Activated T-cell treated with anti-CD3 and anti-CD28 coated beads, Interleukin-2, amount 50 U/mL, for 4 hours (primary cell): ENCODE results near the gene EFCAB13. TPM values are rescaled to one million over a fixed set of nuclear protein-coding genes. Genes with fewer than 3 reads are reported as not detected.

Experiments
- ATAC-seq, 2 donors: fragments of 200-7000 bp; cut with Tn5 transposase; one replicate each; pipeline ENCODE4 v1.10.0; 2021
- DNase-seq: peaks from one replicate; pipeline ENCODE4 v3.0.0-alpha.2; 2020
- H3K27me3 Mint-ChIP-seq: one replicate; pipeline ENCODE4 v1.8.0; 2021; ENCODE audit warnings: low read depth, mixed read lengths
- H3K36me3 Mint-ChIP-seq: one replicate; pipeline ENCODE4 v1.8.0; 2022; ENCODE audit warnings: mixed read lengths; ENCODE audit not compliant: insufficient read depth
- H3K4me1 Mint-ChIP-seq: one replicate; pipeline ENCODE4 v1.8.0; 2021; ENCODE audit warnings: low read depth, mixed read lengths
- H3K4me3 Mint-ChIP-seq: one replicate; pipeline ENCODE4 v1.8.0; 2021; ENCODE audit warnings: mild to moderate bottlenecking, moderate library complexity, mixed read lengths
- H3K9me3 Mint-ChIP-seq: one replicate; pipeline ENCODE4 v1.8.0; 2021; ENCODE audit warnings: mixed read lengths
- total RNA-seq, 3 donors: library from RNA; stranded (reverse); gene quantifications; one replicate each; pipeline ENCODE4 v1.2.1, GENCODE V29; 2021

EFCAB13 gene, protein sequence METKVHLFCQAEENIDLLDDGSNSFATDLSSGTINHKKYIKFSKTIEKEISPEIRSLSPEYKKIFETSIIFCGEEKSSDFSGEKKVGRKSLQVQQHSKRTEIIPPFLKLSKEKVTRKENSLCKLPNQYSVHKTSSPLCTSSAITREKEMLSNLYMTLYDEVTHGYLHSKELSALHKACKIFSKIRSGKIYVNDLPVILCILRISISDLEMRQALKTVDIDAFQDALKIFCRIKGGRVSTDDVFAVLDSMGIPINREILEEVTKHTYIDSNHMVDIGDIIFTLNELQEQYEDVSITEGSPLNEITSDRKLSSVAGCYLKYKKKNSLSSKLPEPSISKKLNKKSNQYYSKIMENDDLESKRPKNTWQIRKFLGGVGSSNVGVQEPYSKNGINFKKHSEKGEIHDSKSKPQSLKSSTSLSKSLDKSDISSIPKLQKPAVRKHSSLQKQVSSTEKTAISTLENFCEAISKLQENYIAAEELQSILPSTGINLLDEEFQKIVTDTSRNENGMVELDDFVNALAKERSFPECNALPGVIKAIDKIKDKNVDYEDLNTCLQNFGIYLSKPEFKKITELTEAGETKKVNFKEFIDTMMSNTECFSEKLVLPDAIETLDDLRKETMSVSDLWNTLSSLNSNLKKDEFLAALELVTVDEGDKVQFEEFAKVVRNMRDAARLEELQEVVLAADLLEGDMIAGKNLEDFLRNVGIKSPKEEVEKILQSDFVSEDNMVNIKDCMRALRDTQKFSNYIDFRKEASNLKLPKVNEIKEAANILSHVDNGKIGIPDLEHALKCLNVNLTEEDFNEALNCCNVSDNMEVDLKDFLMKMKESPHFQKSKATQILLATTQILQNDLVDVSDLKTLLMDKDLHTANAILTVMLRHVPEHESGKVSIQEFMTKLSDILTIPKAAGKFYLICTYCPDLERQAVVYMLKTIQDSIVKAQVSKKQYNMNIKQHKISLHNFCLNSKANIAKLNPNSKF
- total RNA-seq = 1 to 10 TPM; 1.1 to 2.4 (median 1.3) TPM

DNA sequence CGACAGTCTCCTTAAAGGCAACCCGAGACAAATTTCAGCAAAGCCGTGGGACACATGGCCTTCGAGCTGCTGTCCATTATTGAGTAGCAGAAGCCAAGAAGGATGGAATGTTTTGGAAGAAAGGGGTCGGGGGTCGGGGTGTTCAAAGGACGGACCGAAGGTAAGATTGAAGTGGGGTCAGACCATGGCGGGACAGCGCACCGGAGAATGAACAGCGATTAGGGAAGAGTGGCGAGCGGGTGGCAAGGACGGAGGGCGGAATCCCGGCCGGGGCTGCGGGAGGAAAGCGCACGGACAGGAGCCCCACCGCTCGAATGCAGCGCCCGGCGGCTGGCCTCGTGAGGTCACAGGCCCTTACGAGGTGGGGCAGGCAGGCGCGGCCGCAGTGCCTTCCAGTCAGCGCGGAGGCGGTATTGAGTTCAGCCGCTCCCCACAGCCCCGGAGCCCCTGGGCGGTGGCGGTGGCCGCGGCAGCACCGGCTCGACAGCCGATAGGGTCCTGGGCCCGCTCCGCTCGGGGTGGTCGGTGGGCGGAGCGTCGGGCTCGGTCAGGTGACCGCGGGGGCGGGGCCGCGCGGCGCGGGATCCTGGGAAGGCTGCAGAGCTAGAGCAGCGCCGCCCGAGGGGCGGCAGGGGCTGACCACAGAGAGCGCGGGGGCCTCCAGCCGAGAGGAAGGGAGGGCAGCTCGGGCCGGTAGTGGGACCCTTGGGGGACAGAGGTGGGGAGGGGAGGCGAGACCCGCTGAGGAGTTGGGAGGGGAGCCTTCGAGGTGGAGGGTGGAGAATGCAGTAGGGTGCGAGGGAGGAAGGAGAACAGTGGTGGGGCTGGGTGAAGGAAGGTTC lies at the start of gene EFCAB13:
TSS of gene EFCAB13 (plus strand) at position 574 of the 842 bp plus-strand sequence. CDS start 4,399 bp downstream, outside the sequence.
- ATAC-seq = peak; percentile 86
- Mint-ChIP-seq H3K27me3 (no peaks in the 10 kb centered on the region), H3K9me3 (no peaks in the 10 kb centered on the region), H3K4me3 (peak within 1 kb of the TSS; percentile 92), H3K36me3 (no peaks in the 10 kb centered on the region), H3K4me1 (peaks cover 22% of the 10 kb centered on the region)
- peak; percentile 64 for DNase-seq

DNA sequence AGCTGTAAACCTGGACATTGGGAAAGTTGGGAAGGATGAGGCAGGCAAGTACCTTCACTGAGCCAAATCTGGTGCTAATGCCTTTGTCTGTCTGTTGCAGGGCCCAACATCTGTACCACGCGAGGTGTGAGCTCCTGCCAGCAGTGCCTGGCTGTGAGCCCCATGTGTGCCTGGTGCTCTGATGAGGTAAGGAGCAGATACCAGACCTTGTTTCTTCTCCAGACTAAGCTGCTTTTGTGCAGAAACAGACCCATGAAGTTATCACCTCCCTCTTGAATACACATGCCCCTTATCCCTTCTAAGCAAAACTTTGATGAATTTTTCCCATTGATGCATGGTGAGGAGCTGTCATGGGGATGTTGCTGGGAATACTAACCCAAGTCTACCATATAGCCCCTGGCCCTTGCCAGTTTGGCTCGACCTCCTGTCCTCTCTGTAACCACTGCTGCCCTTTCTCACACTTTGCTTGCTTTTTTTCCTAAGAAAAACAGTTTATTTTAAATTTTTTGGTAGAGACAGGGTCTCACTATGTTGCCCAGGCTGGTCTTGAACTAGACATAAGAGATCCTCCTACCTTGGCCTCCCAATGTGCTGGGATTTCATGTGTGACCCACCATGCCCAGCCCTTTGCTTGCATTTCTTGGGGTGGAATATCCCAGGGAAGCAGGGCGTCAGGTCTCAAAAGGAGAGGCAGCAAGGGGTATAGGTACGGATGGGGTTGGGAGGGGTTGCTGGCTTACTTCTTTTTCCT lies 49.3 kb upstream of the EFCAB13 start:
- Mint-ChIP-seq H3K36me3 (no peaks in the 10 kb centered on the region), H3K27me3 (peaks cover 7% of the 10 kb centered on the region), H3K4me3 (no peak overlapping the region), H3K4me1 (peaks cover 5% of the 10 kb centered on the region), H3K9me3 (peaks cover under 1% of the 10 kb centered on the region)
- no peak for ATAC-seq
- no peak for DNase-seq

DNA sequence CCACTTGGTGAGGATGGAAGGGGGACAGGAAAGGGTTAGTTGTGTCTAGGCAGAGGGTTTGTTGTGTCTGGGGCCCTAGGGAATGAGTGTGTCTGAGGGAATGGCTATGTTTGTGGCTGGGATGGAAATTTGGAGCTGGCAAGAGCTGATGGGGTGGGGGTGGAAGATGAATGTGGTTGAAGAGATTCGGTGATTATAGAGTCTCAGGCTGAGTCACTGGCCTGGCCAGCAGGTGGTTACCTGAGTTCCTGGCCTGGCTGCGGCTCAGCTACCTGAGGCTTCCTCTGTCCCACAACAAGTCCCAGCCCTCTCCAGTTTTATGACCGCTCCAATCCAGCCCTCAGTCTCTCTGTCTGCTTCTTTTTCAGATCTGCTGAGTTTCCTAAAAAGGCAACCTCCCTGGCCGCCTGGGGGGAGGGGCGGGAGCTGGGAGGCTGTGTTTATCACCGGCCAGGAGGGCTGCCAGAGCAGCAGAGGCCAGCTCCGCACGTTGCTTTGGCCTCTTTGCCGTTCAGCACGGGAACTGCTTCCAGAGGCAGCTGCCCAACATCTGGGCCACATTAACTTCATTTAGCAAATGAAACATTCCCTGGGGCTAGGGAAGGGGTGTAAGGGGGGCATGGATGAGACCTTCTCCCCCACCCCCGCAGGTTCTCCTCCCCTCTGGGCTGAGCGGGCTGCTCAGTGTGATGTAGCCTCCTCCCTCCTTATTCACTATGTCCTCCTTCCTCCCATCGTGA lies 48.3 kb upstream of the EFCAB13 start:
- no peaks in the 10 kb centered on the region for H3K9me3 Mint-ChIP-seq
- ATAC-seq = no peak

DNA sequence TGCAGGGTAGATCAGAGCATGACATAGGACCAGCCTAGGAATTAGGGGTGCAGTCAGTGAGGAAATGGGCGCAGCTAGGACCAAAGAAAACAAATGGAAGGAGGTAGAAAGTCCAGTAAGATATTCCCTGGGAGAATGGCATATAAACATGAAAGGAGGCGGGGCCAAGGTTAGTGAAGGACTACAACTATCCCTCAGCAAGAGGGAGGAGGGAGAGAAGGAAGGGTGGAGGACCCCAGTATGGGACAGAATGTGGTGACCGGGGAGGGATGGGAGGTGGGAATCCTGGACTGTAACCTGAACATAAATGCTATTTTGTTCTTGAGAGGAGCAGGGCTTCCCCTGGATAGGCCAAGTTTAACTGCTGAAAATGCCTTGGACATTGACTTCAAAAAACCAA lies 47.3 kb upstream of the EFCAB13 start:
- ATAC-seq = no peak
- Mint-ChIP-seq H3K27me3 (peaks cover 7% of the 10 kb centered on the region), H3K4me3 (no peak overlapping the region), H3K4me1 (peaks cover 5% of the 10 kb centered on the region), H3K9me3 (no peaks in the 10 kb centered on the region), H3K36me3 (no peaks in the 10 kb centered on the region)
- no peak for DNase-seq

More for the DNA sequence above, 48.3 kb upstream of the EFCAB13 start:
- Mint-ChIP-seq H3K4me3 (no peak overlapping the region), H3K36me3 (no peaks in the 10 kb centered on the region), H3K4me1 (peaks cover 5% of the 10 kb centered on the region), H3K27me3 (peaks cover 7% of the 10 kb centered on the region)
- no peak for DNase-seq

DNA sequence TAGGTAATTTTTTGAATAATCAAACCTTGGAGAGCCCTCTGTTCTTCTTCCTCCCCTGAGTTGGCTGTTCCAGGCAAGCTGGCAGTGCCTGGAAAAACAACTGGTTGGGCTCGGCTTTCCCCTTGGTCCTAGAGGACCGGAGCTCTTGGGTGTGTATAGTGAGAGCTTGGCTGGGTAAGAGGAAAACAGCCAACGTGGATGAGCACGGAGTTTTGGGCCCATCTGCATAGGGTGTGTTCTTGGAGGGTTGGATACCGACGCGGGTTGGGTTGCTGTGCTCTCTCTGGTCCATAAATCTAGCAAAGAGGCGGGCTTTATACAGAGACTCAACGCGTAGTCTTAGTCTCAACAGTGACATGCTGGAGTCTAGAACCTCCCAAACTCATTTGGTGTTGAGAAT lies 46.9 kb upstream of the EFCAB13 start:
- H3K4me1 Mint-ChIP-seq = peaks cover 5% of the 10 kb centered on the region
- no peaks in the 10 kb centered on the region for H3K9me3 Mint-ChIP-seq
- peaks cover 7% of the 10 kb centered on the region for H3K27me3 Mint-ChIP-seq
- H3K4me3 Mint-ChIP-seq = no peak overlapping the region
- no peaks in the 10 kb centered on the region for H3K36me3 Mint-ChIP-seq
- DNase-seq = no peak
- no peak for ATAC-seq

DNA sequence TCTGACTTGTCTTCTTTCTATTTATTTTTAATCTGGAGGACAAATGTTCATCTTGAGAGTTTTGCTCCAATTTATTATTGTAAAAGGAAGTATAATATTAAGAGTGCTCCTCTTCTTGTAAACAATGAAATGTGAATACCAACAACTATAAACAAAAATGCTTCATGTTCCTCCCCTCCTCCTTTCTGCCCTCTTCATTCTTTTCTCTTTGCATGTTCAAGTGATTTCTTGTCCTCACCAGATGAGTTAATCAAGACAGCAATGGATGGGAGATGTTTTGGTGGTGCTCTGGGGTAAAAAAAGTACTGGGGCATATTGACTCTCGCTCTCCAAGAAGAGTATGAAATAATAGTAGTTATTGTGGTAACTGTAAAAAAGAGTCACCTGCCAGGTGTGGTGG lies 45.8 kb upstream of the EFCAB13 start:
- H3K36me3 Mint-ChIP-seq = no peaks in the 10 kb centered on the region
- H3K9me3 Mint-ChIP-seq = no peaks in the 10 kb centered on the region
- peaks cover 7% of the 10 kb centered on the region for H3K27me3 Mint-ChIP-seq
- DNase-seq (no peak), ATAC-seq (no peak)
- no peak overlapping the region for H3K4me3 Mint-ChIP-seq
- peaks cover 5% of the 10 kb centered on the region for H3K4me1 Mint-ChIP-seq

DNA sequence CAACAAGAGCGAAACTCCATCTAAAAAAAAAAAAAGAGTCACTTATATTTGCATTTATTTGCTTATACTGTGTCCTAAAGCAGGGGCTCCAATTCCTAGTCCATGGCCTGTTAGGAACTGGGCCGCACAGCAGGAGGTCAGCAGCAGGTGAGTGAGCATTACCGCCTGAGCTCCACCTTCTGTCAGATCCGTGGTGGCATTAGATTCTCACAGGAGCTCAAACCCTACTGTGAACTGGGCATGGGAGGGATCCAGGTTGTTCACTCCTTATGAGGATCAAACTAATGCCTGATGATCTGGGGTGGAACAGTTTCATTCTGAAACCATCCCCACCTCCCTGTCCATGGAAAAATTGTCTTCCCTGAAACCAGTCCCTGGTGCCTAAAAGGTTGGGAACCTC lies 45.2 kb upstream of the EFCAB13 start:
- no peak for DNase-seq
- Mint-ChIP-seq H3K4me1 (peaks cover 5% of the 10 kb centered on the region), H3K4me3 (no peak overlapping the region), H3K27me3 (peaks cover 7% of the 10 kb centered on the region), H3K36me3 (no peaks in the 10 kb centered on the region), H3K9me3 (no peaks in the 10 kb centered on the region)
- no peak for ATAC-seq

DNA sequence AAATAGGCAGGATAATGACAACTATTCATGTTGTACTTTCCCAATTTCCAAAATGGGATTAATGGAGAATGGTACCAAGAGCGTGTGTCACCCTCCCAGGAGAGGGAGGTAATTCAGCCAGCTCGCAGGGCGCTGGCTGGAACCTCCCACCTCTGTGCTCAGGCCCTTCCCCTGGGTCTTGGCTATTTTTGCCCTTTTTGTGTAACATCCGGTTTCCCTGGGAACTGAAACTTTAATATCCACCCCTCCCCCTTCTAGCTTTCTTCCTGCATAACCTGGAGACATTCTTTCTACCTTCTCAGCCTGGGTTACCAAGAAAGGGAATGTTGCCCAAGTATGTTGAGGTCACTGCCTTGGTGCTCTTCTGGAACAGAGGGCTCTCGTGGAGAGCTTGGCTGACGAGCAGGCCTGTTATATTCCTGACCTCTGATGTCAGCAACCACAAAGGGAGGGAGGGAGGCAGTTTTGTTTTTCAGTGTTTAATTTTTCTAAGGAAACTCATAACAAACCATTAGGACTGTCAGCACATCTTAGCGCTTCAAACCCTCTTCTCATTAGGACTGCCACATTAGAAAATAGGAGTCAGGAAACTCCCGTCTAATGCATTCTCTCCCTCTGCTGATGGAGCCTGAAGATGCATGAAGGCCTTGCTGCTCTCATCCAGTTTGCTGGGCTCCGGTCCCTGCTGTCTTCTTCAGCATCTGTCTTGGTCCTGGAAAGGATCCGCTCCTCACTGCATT lies 44.5 kb upstream of the EFCAB13 start:
- ATAC-seq = no peak
- Mint-ChIP-seq H3K9me3 (no peaks in the 10 kb centered on the region), H3K36me3 (no peaks in the 10 kb centered on the region), H3K4me1 (peaks cover 5% of the 10 kb centered on the region), H3K27me3 (peaks cover 11% of the 10 kb centered on the region), H3K4me3 (no peak overlapping the region)
- no peak for DNase-seq

DNA sequence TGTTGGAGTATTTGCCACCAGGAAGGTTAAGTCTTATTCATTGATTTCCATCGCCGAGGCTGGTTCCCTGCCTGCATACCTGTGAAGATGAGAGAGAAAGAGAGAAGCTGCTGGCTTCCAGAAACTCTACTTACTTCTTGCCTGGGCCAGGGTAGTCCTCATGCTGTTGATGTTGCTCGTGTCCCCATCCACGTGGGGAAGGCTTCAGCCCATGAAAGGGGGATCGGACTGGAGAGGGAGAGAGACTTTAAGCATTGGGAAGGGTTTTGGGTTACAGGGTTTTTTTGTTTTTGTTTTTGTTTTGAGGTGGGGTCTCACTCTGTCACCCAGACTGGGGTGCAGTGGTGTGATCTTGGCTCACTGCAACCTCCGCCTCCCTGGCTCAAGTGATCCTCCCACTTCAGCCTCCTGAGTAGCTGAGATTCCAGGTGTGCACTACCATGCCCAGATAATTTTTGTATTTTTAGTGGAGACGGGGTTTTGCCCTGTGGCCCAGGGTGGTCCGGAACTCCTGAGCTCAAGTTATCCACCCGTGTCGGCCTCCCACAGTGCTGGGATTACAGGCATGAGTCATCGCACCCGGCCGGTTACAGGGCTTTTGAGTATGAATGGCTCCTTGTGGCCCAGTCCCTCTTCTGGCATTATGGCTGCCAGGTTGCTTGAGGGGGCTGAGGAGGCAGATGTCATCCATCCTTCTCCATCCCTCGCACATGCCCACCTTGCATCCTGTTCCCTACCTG lies 43.5 kb upstream of the EFCAB13 start:
- H3K36me3 Mint-ChIP-seq = no peaks in the 10 kb centered on the region
- peaks cover 9% of the 10 kb centered on the region for H3K27me3 Mint-ChIP-seq
- no peak overlapping the region for H3K4me3 Mint-ChIP-seq
- H3K4me1 Mint-ChIP-seq = peaks cover 5% of the 10 kb centered on the region
- ATAC-seq (no peak), DNase-seq (no peak)
- no peaks in the 10 kb centered on the region for H3K9me3 Mint-ChIP-seq

DNA sequence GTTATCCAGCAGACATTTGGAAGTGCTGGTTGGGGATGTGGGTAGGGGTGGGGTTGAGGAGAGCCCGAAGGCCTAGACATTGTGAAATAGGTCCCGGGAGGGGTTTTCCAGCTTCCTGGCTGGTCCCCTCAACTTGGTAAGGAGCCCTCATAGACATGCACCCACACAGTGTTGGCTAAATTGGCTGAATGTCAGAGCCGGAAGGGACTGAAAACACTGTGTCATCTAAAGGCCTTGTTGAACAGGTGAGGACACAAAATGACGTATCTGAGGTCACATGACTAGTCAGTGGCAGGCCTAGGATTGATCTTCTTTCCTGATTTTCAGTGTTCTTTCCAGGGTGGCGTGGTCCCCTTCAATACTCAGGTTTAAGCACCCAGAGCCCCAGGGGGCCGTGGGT lies 42.5 kb upstream of the EFCAB13 start:
- Mint-ChIP-seq H3K36me3 (no peaks in the 10 kb centered on the region), H3K4me1 (peaks cover 5% of the 10 kb centered on the region), H3K27me3 (peaks cover 7% of the 10 kb centered on the region), H3K4me3 (no peak overlapping the region), H3K9me3 (no peaks in the 10 kb centered on the region)
- DNase-seq (no peak), ATAC-seq (no peak)

DNA sequence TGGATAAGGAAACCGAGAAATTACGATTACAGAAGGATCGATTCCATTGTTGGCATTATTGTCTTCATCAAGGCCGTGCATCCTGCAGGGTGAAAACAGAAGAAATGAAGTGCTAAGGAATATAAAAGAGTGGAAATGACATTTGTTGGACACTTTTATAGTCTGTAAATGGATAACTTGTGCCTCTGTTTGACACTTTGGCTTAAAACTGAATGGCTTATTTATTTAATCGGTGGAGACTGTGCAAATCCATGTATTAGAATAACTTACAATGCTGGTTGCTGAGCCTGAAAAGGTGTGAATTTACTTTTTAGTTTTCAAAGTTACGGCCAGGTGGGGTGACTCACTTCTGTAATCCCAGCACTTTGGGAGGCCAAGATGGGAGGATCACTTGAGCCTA lies 38.8 kb upstream of the EFCAB13 start:
- H3K4me3 Mint-ChIP-seq = no peak overlapping the region
- H3K36me3 Mint-ChIP-seq = no peaks in the 10 kb centered on the region
- no peak for ATAC-seq
- peaks cover 2% of the 10 kb centered on the region for H3K4me1 Mint-ChIP-seq
- no peak for DNase-seq
- no peaks in the 10 kb centered on the region for H3K9me3 Mint-ChIP-seq
- peaks cover 7% of the 10 kb centered on the region for H3K27me3 Mint-ChIP-seq
